ENCODE results near the gene TRAP1.

- TF ChIP-seq YY1 (IDR thresholded peaks at IDR 0.05; ENCODE audit: insufficient read depth, insufficient read length) (no peak), ZNF274 (IDR thresholded peaks at IDR 0.05; ENCODE audit: low read depth, low read length) (no peak), SUZ12 (IDR thresholded peaks at IDR 0.05; ENCODE audit: extremely low read depth, insufficient read depth, insufficient read length) (no peak)
Measured at GRCh38 chr16:3652373-3653195, 64.7 kb downstream of the TRAP1 start.
